ENCODE results near the gene NTMT1. TPM values are rescaled to one million over a fixed set of nuclear protein-coding genes. Genes with fewer than 3 reads are reported as not detected.
A peak's percentile ranks its signal among the peaks of the same experiment; 100 is the strongest.

NTMT1 gene
- total and polyA plus RNA-seq, 9 of the 15 experiments (the other 6 are each of a cell fraction or from before 2014, with no cell fraction given), result 42.1 to 116 (median 74.7) TPM

- TF ChIP-seq ZNF584 (CRISPR knock-in tag; IDR thresholded peaks at IDR 0.05; ENCODE audit: low read depth) (no peak), ZBTB12 (CRISPR knock-in tag; IDR thresholded peaks at IDR 0.05) (no peak), NBN (IDR thresholded peaks at IDR 0.05; ENCODE audit: low read depth) (0 out of 2 replicates have a peak, but pooled peaks have one; percentile 25), MGA (IDR thresholded peaks at IDR 0.05) (no peak), ZNF146 (CRISPR knock-in tag; IDR thresholded peaks at IDR 0.05; ENCODE audit: unreplicated experiment) (no peak), E2F4 (CRISPR knock-in tag; IDR thresholded peaks at IDR 0.05; ENCODE audit: low read depth) (no peak), TCF15 (CRISPR knock-in tag; IDR thresholded peaks at IDR 0.05) (no peak), CBFA2T2 (conservative IDR thresholded peaks at IDR 0.05) (no peak), DEAF1 (CRISPR knock-in tag; IDR thresholded peaks at IDR 0.05) (peak; percentile 94), RBM25 (IDR thresholded peaks at IDR 0.05; ENCODE audit: low read depth, low read length, severe bottlenecking) (peak; percentile 54)
Observed at GRCh38 chr9:129610473-129611306, 15.3 kb upstream of the NTMT1 start (continued).

Data from K562 (cell line).